GM19463 (cell line): ENCODE results near the gene RSPH6A.
"Not testable (repeated sequence)": the region's sequence is repeated elsewhere in the genome, so short reads cannot be mapped to it uniquely, and the experiment has no call there.

Experiments
- ATAC-seq: cut with Tn5 transposase; IDR thresholded peaks from one replicate; pipeline ENCODE4 v1.9.1; 2021; ENCODE audit warnings: mild to moderate bottlenecking, moderate library complexity; ENCODE audit not compliant: unreplicated experiment

RSPH6A gene

DNA sequence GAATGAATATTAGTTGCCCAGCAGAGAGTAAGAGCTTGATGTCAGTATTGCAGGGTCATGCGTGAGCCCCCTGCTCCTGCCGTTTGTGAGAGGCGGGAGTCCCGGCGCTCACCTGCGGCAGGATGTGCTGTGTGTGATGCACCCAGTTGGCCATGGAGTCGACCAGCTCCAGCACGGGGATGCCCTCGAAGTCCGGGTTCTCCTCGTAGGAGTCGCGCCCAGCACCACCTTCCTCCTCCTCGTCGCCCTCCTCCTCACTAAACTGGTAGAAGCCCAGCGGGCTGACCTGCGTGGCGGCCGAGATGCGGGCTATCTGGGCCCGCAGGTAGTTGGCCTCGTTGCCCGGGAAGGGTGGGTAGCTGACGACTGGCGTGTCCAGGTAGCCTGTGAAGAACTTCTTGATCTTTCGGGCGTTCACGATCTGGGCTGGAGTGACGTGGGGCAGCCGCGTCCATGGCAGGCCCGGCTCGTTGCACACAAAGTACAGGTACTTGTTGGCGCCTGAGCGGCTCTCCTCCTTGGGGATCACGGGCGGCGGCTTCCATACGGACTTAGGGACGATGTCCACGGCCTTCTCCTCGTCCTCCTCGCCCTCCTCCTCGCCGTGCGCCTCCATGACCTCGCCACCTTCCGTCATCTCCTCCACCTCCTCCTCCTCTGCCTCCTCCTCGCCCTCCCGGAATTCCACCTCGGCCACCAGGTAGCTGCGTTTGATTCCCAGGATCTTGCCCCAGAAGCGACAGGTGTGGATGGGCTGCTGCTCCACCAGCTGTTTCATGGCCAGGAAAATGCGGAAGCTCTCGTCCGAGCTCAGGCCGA is 10.8 kb downstream of the RSPH6A start:
- ATAC-seq = no peak

DNA sequence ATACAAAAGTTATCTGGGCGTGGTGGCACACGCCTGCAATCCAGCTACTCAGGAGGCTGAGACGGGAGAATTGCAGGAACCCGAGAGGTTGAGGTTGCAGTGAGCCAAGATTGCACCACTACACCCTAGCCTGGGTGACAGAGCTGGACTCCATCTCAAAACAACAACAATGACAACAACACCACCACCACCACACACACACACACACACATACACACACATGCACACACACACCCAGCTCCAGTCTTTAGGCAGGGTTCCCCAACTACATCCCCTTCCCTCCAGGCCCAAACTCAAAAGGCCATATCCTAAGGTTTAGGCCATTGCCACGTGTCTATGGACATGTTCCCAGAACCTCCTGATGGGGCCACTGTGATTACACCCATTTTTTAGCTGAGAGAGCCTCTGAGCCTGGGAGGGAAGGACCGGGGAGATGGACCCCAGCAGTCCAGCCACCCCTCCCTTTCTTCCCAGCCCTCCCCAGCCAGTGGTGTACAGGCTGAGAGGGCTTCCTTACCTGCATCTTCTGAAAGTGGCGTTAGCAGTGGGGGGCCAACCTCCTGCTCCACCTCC is 13.4 kb downstream of the RSPH6A start:
- no peak for ATAC-seq

DNA sequence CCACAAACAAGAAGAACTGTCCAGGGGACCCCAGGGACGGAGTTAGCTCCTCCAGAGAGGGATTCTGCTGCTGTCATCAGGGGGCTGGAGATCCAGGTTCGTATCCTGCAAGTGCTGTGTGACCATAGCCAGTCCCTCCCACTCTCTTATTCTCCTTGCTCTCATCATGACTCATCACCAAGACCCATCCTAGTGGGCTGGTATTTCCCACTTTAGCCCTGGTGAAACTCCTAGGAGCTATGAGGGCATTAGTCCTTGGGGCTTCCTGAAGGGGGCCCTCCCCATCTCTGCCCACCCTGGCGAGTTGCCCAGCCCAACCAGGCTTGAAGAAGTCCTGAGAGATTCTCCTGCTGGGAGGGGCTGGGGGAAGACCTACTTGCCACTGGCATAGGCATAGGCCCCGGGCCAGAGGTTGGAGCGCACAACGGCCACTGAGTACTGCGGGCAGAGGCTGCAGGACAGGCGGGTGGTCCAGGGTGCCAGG is 15.0 kb downstream of the RSPH6A start:
- no peak for ATAC-seq

DNA sequence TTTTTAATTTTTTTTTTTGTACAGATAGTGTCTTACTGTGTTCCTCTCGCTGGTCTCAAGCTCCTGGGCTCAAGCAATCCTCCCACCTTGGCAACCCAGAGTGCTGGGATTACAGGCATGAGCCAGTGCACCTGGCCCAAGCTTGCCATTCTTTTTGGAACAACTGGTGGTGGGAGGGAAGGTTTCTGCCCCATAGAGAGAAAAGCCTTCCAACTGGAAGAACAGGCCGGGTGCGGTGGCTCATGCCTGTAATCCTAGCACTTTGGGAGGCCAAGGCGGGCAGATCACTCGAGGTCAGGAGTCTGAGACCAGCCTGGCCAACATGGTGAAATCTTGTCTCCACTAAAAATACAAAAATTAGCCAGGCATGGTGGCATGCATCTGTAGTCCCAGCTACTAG is 15.6 kb downstream of the RSPH6A start:
- ATAC-seq = not testable (repeated sequence)

DNA sequence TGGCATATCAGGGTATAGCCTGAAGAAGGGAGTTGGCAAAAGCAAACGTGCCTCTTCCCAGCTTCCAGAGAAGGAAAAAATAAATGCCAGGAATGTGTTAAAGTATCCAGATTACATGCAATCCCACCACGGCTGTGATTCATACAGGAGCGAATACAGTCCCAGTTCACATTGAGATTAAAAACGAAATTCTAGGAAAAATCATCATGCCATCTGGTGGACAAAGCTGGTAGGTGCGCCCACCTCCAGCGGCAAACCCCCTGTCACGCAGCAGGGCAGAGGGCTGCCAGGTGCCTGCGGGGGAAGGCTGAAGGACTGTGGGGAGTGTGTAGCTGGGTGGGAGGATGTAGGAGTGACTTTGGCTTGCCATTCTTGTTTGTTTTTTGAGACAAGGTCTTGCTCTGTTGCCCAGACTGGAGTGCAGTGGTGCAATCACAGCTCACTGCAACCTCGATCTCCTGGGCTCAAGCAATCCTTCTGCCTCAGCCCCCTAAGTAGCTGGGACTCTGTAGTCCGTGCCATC is 16.1 kb downstream of the RSPH6A start:
- no peak for ATAC-seq

DNA sequence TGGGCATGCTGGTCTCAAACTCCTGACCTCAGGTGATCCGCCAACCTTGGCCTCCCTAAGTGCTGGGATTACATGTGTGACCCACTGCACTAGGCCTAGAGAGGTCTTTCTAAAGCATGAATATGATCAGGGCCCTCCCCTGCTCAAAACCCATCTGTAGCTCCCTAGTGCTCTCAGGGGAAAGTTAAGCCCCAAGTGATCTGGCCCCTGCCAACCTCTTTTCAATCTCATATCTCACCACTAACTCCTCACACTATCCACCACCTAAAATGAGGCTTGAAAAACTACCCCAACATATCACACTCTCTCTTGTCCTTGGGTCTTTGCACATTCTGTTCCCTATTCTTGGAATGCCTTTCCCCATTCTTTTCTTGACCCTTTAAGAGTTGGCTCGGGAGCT is 20.5 kb downstream of the RSPH6A start:
- ATAC-seq = no peak

DNA sequence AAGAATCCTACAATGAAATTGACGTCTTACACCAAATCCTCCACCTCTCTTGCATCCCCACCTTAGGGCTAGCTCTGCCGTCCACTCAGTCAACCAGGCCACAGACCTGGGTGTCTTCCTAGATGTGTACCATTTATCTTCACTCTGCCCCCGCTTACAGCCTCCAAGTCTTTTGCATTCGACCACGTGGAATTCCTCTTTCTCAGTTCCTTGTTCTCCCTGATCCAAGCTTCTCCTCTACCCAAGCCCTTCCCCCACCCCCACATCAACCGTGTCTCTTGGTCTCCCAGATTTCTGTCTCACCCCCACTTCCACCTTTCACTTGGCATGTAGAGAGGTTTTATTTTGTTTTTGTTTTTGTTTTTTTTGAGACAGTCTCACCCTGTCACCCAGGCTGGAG is 21.2 kb downstream of the RSPH6A start:
- no peak for ATAC-seq

DNA sequence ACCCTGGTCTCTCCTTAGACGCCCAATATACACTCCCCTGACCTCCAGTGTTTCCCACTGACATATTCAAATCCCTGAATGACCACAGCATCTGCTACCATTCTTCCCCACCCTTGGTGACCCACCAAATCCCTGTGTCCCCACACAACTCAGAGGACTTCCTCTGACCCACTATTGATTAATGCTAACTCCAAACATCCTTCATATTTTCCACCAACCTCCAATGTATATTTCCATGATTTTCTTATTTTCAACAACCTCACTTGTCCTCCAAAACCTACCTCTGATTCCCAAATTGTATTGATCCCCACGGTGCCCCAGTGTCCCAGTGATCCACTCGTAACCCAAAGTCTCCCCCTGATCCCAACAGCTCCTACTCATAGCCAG is 21.9 kb downstream of the RSPH6A start:
- ATAC-seq = no peak

DNA sequence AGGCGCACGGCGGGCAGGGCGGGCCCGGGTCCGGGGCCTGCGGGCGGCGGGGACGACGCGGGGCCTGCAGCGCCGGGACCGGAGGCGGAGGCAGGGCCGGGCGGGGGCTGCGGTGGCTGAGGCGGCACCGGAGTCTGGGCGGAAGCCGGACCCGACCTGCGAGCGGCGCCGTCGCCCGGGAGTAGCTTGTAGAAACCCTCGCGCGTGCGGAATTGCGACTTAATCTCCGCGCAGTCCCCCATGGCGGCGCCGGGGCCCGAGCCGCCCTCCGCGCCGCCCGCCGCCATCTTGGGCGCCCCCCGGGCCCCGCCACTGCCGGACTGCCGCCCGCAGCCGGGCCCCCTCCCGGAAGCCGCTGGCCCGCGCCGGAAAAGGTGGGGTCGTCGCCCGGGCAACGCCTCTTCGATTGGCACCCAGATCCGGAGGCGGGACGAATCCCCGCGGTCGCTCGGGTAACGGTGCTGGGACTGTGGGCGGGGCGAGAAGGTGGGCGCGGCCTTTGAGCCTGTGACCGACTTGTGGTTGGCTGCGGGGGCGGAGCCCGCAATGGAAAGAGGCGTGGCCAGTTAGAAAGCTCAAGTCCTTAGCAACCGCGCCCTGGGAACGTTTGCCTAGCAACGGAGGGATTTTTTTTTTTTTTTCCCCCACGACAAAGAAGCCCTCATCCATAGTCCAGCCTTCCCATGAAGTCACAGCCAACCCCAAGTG is 22.5 kb downstream of the RSPH6A start, which contains the start of gene DMWD:
DMWD (minus strand) TSS at position 376 of the 708 bp plus-strand sequence; CDS start at position 287, 89 bp downstream.
- peak; percentile 94 for ATAC-seq

DNA sequence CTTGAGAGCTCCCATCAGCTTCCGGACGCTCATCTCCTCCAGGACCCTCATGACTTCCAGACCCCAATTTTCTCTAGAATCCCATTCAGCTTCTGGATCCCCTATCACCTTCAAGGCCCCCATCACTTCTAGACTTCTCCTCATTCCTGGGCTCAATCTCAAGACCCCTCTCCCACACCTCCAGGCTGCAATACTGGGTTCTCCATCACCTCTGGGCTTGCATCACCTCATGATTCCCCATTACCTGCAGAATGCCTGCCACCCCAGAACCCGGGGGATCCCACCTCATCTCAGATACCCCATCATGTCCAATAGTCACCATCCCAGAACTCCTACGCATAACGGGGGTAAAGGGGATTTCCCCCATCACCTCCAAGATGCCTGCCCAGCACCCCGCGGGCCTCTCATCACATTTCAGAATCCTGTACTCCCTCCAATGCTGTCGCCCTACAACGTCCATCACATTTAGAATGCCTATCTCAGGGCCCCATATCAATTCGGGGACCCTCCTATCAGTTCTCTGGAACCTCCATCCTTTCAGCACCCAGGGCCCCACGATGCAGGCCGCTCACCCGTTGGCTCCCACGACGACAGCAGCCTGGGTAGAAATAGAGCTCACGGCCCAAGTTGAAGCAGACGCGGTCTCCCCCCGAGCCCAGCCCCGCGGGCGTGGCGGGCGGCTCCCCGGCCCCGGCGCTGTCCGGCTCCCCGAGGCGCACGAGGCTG is 23.2 kb downstream of the RSPH6A start:
- no peak for ATAC-seq

DNA sequence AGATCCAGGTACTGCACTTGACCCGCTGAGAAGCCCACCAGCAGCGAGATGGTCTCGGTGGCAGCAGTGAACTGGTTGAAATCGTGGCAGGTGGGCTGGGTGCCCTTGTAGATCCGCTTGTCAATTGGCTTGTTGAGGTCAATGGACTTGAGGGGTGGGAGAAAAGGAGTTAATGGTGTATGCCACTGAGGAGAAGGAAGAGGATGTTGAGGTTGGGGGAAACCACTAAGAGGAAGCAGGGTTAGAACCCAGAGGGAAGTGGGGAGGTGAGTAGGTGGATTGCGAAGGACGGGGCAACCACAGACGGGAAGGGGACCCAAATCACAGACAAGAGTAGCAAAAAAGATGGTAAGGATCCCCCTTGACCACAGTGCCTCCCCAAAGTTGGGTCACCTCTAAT is 24.2 kb downstream of the RSPH6A start:
- ATAC-seq = no peak

DNA sequence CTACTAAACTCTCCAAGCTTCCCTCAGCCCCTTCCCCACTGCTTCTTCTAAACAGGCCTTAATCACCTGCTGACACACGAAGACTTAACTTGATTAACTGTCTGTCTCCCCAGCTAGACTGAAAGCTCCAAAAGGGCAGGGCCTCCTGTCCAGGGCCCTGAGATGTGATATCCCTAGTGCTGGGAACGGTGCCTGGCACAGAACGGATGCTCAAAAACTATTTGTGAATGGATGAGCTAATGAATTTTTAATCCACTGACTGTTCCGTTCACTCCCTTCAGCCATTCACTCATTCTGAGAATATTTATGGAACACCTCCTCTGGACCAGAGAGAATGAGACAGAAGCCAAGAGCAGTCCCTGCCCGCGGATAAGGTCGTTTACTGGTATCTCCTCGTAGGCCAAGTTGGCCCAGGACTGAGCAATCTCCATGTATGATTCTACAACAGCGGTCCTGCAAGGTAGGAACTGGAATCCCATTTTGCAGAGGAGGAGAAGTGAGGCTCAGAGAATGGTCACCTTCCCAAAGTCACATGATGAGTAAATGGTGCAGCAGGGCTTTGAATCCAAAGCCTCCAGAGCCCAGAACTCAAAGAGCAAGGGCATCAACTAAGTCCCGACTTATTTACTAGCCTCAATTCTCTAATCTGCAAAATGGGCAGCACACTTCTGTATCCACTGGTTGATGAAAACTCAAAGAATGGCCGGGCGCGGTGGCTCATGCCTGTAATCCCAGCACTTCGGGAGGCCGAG is 25.9 kb downstream of the RSPH6A start:
- ATAC-seq = no peak

DNA sequence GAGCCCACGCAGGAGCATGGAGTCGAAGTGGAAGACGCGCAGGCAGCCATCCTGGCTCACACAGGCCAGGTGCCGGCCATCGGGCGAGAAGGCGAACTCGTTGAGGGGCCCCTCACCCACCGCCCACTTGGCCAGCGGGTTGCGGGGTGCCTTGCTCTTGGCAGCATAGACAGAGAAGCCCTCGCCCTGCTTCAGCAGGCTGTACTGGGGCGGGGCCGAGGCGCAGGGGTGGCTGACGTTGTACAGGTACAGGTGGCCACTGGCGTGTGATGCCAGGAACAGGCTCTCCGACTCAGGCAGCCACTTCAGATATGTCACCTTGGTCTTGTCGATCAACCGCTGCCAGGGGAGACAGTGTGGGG is 28.6 kb downstream of the RSPH6A start:
- ATAC-seq = no peak

DNA sequence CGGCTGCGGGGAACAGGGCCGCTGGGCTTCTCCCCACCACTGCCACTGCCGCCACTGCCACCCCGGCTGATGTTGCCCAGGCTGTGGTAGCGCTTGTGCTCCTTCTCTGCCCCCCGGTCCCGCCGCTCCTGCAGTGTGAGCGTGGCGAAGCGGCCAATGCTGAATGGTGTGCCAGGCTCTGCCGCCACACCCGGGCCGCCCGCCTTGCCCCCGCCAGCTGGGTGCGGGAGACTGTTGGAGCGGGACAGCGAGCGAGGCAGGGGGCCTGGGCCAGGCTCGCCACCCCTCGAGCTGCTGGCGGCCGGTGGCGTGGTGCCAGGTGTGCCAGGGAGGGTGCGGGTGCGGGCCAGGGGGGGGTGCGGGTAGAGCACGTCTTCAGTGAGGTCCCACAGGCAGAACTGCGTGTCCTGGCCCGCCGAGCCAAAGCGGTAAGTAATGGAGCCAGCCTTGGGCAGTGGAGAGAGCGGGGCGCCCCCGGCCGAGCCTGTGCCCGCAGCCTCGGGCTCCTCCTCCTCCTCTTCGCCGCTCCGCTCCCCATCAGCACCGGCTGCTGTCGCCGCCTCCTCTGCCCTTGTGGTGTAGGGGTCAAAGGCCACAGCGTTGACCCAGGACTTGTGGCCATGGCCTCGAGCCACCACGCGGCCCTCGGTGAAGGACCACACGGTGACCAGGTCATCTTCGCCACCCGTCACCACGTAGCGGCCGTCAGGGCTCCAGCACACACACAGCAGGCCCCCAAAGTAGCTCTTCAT is 29.2 kb downstream of the RSPH6A start:
- ATAC-seq = no peak

DNA sequence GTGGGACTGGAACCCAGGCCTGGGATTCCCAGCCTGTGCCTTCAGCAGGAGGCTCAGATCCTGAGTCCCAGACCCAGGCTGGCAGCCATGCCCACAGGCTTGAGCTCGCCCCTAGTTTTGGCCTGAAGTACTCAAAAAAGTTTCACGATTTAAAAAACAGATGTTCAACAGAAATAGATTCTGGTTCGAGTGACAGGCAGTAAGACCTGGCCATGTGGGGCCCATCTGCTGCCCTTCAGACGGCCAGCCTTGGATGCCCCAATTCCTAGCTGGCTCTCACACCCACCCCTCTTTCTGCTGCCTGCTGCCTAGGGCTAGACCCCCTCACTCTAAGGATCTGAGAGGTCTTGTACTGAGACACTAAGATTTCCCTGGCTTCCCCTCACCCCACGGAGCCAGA is 30.0 kb downstream of the RSPH6A start:
- ATAC-seq = no peak

DNA sequence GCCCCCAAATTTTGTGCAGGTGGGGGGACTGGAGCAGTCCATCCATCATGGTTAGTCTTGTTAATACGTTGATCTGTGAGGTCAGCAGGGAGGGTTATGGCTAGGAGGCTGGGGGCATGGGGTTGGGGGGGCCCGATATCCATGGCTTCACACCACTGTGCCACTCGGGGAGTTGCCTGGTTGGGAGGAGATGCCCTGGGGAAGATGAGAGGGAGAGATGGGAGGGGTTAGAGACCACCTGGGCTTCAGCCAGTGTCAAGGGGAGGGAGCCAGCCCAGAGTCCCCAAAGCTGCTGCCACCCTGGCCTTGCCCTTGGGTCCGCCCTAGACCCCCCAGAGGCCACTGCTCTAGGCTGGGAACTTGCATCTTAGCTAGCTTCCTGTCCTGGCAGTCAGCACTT is 31.0 kb downstream of the RSPH6A start:
- no peak for ATAC-seq

DNA sequence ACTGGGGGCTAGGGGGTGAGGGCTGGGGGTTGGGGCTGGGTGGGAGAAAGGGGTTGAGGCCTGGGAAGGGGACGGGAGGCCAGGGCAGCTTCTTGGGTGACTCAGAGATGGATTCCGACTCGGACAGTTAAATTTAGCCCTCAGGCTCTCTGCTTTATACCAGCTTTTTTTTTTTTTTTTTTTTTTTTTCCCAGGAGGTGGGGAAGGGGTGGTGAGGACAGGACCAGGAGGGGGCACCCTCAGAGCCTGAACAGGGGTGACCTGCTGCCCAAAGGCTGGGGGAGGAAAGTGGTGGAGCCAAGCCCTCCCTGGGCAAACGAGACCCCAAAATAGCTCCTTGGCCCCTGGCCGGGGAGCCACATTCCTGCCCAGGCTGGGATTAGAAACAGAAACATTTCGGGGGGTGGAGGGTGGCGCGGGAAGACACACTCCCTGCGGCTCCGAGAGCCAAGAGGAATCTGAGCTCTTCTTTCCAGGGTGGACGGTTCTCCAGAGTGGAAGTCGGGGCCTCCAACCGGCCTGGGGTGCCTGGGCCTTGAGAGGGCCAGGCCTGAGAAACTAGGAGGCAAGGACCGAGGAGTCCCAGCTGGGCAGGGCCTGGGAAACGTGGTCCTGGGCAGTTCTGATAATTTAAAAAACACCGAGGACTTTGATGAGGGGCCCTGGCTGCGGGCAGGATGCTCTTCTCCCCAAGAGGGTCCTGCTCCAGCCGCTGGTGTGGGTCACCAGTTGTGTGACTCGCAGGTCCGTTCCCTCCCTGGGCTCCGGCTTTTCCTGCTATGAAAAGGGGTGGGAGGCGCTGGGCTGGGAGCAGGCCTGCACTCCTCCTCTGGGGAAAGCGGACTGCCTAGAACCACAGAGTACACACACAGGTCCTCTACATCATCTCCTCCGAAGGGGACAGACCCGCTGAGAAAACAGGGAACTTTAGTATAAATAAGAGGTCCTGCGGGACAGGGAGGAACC is 32.0 kb downstream of the RSPH6A start:
- ATAC-seq = no peak

DNA sequence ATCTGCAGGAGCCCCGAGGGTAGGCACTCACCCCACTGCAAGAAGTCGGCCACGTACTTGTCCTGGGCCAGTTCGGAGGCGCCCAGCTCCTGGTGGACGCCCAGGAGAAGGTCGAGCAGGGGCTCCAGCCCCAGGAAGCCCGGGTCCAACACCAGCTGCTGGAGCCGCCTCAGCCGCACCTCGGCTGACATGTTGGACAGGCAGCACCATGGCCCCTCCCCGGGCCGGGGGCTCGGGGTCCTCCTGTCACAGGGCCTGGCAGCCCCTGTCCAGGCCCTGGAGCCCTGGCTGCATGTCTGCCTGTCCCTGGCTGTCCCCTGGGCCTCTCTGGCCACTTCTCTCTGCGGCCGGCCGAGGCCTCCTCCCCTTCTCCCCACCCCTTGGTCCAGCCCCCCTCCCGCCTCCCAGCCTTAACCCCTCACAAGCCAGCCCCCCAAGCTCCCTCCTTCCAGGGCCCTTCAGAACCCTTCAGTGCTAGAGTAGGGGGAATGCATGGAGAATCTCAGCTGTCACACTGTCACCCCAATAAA is 32.9 kb downstream of the RSPH6A start, which contains the start of gene DMPK:
DMPK (minus strand) TSS at position 329 of the 530 bp plus-strand sequence; CDS start at position 191, 138 bp downstream.
- no peak for ATAC-seq
